Omental fat pad (tissue), 4 donors: ENCODE data around the gene URB1. TPM values are rescaled to one million over a fixed set of nuclear protein-coding genes. Genes with fewer than 3 reads are reported as not detected.

Experiments used
- ATAC-seq: fragments of 150-250 bp; one replicate; pipeline ENCODE4 v1.9.1; 2016; ENCODE audit warnings: mild to moderate bottlenecking, moderate library complexity; ENCODE audit not compliant: low FRiP score
- DNase-seq: peaks from one replicate; pipeline ENCODE4 v3.0.0-alpha.2; 2019; ENCODE audit warnings: low spot score
- total RNA-seq, 4 donors: library from RNA; depleted of rRNA; stranded (reverse); fragments of >200 nt; gene quantifications; one replicate each; pipeline ENCODE4 v1.1.0, GENCODE V29; 2016
- TF ChIP-seq, protein P1 (sequence below), 3 donors: fragments of 450-650 bp; IDR thresholded peaks; one replicate each; pipeline ENCODE4 v1.5.1; 2016 to 2017; ENCODE audit warnings: antibody characterized with exemption in 3 of 3, mild to moderate bottlenecking in 3 of 3, moderate library complexity in 2 of 3

URB1 gene
- total RNA-seq, 4 donors from 2014 or later = 17.3 to 48.5 (median 17.4) TPM

DNA sequence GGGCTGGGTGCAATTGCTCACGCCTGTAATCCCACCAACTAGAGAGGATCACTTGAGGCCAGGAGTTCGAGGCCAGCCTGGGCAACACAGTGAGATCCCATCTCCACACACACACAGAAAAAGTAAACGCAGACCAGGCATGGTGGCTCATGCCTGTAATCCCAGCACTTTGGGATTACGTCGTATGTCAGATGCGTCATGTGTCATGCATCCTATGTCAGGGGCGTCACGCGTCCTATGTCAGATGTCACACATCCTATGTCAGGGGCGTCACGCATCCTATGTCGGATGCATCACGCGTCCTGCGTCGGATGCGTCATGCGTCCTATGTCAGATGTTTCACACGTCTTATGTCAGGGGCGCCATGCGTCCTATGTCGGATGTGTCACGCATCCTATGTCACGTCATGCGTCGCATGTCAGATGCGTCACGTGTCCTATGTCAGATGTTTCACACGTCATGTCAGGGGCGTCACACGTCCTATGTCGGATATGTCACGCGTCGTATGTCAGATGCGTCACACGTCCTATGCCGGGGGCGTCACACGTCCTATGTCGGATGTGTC lies 92.6 kb downstream of the URB1 start:
- ATAC-seq = no peak
- TF ChIP-seq, protein P1, sequence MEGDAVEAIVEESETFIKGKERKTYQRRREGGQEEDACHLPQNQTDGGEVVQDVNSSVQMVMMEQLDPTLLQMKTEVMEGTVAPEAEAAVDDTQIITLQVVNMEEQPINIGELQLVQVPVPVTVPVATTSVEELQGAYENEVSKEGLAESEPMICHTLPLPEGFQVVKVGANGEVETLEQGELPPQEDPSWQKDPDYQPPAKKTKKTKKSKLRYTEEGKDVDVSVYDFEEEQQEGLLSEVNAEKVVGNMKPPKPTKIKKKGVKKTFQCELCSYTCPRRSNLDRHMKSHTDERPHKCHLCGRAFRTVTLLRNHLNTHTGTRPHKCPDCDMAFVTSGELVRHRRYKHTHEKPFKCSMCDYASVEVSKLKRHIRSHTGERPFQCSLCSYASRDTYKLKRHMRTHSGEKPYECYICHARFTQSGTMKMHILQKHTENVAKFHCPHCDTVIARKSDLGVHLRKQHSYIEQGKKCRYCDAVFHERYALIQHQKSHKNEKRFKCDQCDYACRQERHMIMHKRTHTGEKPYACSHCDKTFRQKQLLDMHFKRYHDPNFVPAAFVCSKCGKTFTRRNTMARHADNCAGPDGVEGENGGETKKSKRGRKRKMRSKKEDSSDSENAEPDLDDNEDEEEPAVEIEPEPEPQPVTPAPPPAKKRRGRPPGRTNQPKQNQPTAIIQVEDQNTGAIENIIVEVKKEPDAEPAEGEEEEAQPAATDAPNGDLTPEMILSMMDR (IDR thresholded peaks at IDR 0.05) = no peak
- DNase-seq = no peak

DNA sequence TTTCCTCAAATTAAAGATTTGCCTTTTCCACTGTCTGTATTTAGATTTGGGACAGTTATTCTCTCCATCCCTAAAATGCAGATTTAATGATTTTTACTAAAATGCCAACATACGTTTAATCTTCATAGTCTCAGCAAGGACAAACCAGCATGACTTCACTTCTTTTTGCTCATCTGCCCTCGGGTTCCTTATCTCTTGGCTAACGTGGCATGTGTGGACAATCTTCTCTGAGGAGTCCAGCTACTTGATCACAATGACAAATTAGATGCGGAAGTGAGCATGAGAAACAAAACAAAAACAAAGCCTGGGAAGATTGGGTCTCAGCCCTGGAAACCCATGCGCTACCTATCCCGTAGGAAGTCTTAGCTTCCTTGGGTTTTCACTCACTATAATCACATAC lies 93.1 kb downstream of the URB1 start:
- DNase-seq (no peak), ATAC-seq (no peak)
- TF ChIP-seq, protein P1 (IDR thresholded peaks at IDR 0.05) = no peak

DNA sequence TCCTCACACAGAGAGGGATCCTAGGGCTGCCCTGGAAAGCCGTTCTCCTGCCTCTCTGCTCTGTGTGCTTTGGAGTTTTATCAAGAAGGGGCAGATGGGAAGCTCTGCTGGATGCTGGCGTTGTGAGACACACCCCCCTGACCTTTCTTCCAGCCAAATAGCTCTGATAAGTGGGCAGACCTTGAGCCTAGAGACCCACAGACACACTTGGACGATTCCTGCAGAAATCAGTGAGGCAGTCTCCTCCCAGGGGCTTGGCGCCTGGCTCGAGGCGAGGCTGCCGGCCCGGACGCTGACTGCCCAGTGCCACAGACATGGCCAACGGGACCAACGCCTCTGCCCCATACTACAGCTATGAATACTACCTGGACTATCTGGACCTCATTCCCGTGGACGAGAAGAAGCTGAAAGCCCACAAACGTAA lies 94.1 kb downstream of the URB1 start, which contains the start of gene MRAP:
Gene MRAP, plus strand, starts transcription at position 198 of the 424 bp plus-strand sequence. Its CDS starts 117 bp downstream, at position 315.
- ATAC-seq (peak; percentile 32), DNase-seq (no peak)
- TF ChIP-seq, protein P1 (IDR thresholded peaks at IDR 0.05) = no peak

DNA sequence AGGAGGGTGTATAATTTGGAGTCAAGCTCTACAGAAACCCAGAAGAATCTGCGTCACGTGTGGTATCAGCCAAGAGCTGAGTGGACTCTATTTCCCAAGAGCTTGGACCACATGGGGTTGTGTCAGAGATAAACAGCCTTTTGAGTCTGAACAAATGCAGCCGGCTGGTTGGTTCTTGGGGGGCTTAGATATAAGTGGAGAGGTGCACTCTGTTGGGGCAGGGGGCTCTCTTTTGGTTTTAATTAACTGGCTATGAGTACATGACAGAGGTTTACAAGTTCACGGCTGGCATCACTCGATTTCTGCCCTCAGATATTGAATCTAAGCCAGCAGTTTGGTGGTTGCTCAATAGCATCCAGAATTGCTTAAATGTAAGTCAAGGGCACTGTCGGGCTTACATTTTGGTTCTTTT lies 94.7 kb downstream of the URB1 start:
- ATAC-seq (peak; percentile 74), DNase-seq (no peak)
- TF ChIP-seq, protein P1 (IDR thresholded peaks at IDR 0.05) = no peak

DNA sequence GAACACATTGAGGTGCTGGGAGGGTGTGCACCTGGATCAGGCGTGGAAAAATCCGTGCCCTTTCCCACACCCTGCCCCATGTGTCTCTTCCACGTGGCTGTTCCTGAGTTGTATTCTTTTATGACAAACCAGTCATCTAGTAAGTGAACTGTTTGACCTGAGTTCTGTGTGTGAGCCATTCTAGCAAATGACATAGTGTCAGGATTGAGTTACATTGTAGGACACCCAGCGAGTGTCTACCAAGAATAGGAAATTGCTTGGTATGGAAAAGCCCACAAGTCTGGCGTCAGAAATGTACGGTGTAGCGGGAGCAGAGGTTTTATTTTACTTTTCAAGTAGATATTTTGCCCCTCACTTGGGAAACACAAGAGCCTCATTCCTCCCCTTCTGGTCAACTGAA lies 95.4 kb downstream of the URB1 start:
- DNase-seq (no peak), ATAC-seq (no peak)
- TF ChIP-seq, protein P1 (IDR thresholded peaks at IDR 0.05) = no peak

DNA sequence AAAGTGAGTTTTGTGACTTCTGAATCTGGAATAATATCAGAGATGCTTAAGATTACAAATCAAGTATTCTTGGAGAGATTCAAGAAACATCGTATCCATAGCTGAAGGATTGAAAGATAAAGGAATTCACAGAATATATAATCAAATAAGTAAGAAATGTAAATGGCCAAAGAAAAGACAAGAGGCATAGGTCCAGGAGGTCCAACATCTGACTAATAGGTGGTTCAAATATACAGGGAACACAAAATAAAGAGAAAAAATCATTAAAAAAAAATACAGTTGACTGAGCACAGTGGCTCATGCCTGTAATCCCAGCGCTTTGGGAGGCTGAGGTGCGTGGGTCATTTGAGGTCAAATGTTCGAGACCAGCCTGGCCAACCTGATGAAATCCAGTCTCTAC lies 107.3 kb downstream of the URB1 start:
- ATAC-seq = no peak

DNA sequence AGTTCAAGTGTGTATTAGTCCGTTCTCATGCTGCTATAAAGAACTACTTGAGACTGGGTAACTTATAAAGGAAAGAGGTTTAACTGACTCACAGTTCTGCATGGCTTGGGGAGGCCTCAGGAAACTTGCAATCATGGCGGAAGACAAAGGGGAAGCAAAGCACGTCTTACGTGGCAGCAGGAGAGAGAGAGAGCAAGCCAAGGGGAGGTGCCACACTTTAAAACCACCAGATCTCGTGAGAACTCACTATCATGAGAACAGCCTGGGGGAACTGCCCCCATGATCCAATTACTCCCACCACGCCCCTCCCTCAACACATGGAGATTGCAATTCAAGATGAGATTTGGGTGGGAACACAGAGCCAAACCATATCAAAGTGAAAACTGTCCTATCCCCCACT lies 109.8 kb downstream of the URB1 start:
- ATAC-seq (no peak), DNase-seq (no peak)
- TF ChIP-seq, protein P1 (IDR thresholded peaks at IDR 0.05) = no peak

More for the DNA sequence above, 107.3 kb downstream of the URB1 start:
- TF ChIP-seq, protein P1 (IDR thresholded peaks at IDR 0.05) = no peak
- DNase-seq = no peak
